Loucy (cell line): ENCODE measurements around the gene MUC7.

ENCODE experiments used
- H2AFZ ChIP-seq: fragments of 200-600 bp; sonication (generic); 2 replicates; pipeline ENCODE4 v1.6.0; 2016; ENCODE audit warnings: antibody characterized with exemption, mild to moderate bottlenecking, low read length, moderate library complexity
- H3F3A ChIP-seq: fragments of 200-600 bp; 2 replicates; pipeline ENCODE4 v1.6.0; 2016; ENCODE audit warnings: antibody characterized with exemption, low read depth, mild to moderate bottlenecking
- H3K27me3 ChIP-seq: fragments of 200-600 bp; sonication (generic); 2 replicates; pipeline ENCODE4 v1.6.1; 2014; ENCODE audit warnings: low read length, mild to moderate bottlenecking; ENCODE audit not compliant: insufficient read depth, poor library complexity, severe bottlenecking
- H3K36me3 ChIP-seq: fragments of 200-600 bp; sonication (generic); 2 replicates; pipeline ENCODE4 v1.6.1; 2016; ENCODE audit warnings: low read length; ENCODE audit not compliant: insufficient read depth
- H3K4me1 ChIP-seq: fragments of 200-600 bp; sonication (generic); 2 replicates; pipeline ENCODE4 v1.5.1; 2014; ENCODE audit warnings: low read length, mild to moderate bottlenecking; ENCODE audit not compliant: insufficient read depth, poor library complexity, severe bottlenecking
- H3K4me2 ChIP-seq: fragments of 200-600 bp; sonication (generic); 2 replicates; pipeline ENCODE4 v1.6.0; 2014; ENCODE audit warnings: antibody characterized with exemption, low read length, low read depth, mild to moderate bottlenecking; ENCODE audit not compliant: poor library complexity, severe bottlenecking
- H3K4me3 ChIP-seq: fragments of 200-600 bp; sonication (generic); 2 replicates; pipeline ENCODE4 v1.5.1; 2014; ENCODE audit warnings: low read length, mild to moderate bottlenecking, mixed read lengths; ENCODE audit not compliant: poor library complexity, severe bottlenecking
- H3K79me2 ChIP-seq: fragments of 200-600 bp; sonication (generic); 2 replicates; pipeline ENCODE4 v1.6.1; 2014; ENCODE audit warnings: low read length; ENCODE audit not compliant: insufficient read depth
- H3K9ac ChIP-seq: fragments of 200-600 bp; sonication (generic); 2 replicates; pipeline ENCODE4 v1.6.0; 2014; ENCODE audit warnings: mild to moderate bottlenecking, low read depth, low read length, moderate library complexity; ENCODE audit not compliant: poor library complexity, severe bottlenecking
- H3K9me2 ChIP-seq: fragments of 200-600 bp; sonication (generic); replicated peaks from 2 replicates; pipeline ENCODE4 v1.6.1; 2016; ENCODE audit warnings: low read depth, low read length, mixed read lengths
- H3K9me3 ChIP-seq: fragments of 200-600 bp; sonication (generic); 2 replicates; pipeline ENCODE4 v1.6.1; 2014; ENCODE audit warnings: mild to moderate bottlenecking, antibody characterized with exemption, low read length, low read depth; ENCODE audit not compliant: insufficient read depth
- H4K20me1 ChIP-seq: fragments of 200-600 bp; sonication (generic); 2 replicates; pipeline ENCODE4 v1.6.0; 2014; ENCODE audit warnings: antibody characterized with exemption, low read length, mild to moderate bottlenecking; ENCODE audit not compliant: insufficient read depth, poor library complexity, severe bottlenecking
- EZH2phosphoT487 ChIP-seq: fragments of 200-600 bp; IDR thresholded peaks from 2 replicates; pipeline ENCODE4 v1.6.1; 2018; ENCODE audit warnings: antibody characterized with exemption, mild to moderate bottlenecking, moderate library complexity, borderline replicate concordance
- TF ChIP-seq, protein P1 (sequence below): fragments of 200-600 bp; sonication (generic); conservative IDR thresholded peaks from 2 replicates; pipeline ENCODE4 v1.5.1; 2014; ENCODE audit warnings: mild to moderate bottlenecking, antibody characterized with exemption, low read length

MUC7 gene

GRCh38 chr4:70471897-70472296, at the start of gene MUC7:
MUC7 (plus strand) TSS chr4:70472197; CDS start chr4:70474022, 1,825 bp downstream.
- H3K79me2 ChIP-seq = no peaks in the 10 kb centered on the region
- no peaks in the 10 kb centered on the region for H3F3A ChIP-seq
- TF ChIP-seq, protein P1, sequence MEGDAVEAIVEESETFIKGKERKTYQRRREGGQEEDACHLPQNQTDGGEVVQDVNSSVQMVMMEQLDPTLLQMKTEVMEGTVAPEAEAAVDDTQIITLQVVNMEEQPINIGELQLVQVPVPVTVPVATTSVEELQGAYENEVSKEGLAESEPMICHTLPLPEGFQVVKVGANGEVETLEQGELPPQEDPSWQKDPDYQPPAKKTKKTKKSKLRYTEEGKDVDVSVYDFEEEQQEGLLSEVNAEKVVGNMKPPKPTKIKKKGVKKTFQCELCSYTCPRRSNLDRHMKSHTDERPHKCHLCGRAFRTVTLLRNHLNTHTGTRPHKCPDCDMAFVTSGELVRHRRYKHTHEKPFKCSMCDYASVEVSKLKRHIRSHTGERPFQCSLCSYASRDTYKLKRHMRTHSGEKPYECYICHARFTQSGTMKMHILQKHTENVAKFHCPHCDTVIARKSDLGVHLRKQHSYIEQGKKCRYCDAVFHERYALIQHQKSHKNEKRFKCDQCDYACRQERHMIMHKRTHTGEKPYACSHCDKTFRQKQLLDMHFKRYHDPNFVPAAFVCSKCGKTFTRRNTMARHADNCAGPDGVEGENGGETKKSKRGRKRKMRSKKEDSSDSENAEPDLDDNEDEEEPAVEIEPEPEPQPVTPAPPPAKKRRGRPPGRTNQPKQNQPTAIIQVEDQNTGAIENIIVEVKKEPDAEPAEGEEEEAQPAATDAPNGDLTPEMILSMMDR = no peak
- TF ChIP-seq EZH2phosphoT487 = no peak
- no peaks in the 10 kb centered on the region for H3K9me3 ChIP-seq
- H3K27me3 ChIP-seq = no peaks in the 10 kb centered on the region
- H3K9ac ChIP-seq = no peak within 1 kb of the TSS
- H3K4me1 ChIP-seq = no peaks in the 10 kb centered on the region
- no peak within 1 kb of the TSS for H2AFZ ChIP-seq
- no peaks in the 10 kb centered on the region for H4K20me1 ChIP-seq
- H3K4me2 ChIP-seq = no peak within 1 kb of the TSS
- H3K9me2 ChIP-seq = no peaks in the 10 kb centered on the region
- H3K4me3 ChIP-seq = no peak within 1 kb of the TSS
- H3K36me3 ChIP-seq = no peaks in the 10 kb centered on the region

GRCh38 chr4:70425306-70425705, 46.7 kb upstream of the MUC7 start:
- H3K4me3 ChIP-seq = no peak overlapping the region
- H3F3A ChIP-seq = no peaks in the 10 kb centered on the region
- H3K36me3 ChIP-seq = no peaks in the 10 kb centered on the region
- no peak for TF ChIP-seq EZH2phosphoT487
- TF ChIP-seq, protein P1 = no peak
- no peaks in the 10 kb centered on the region for H4K20me1 ChIP-seq
- H3K27me3 ChIP-seq = no peaks in the 10 kb centered on the region
- H3K4me1 ChIP-seq = no peaks in the 10 kb centered on the region
- no peak overlapping the region for H2AFZ ChIP-seq
- no peaks in the 10 kb centered on the region for H3K9me2 ChIP-seq
- H3K4me2 ChIP-seq = no peak overlapping the region
- H3K9me3 ChIP-seq = no peaks in the 10 kb centered on the region
- H3K79me2 ChIP-seq = no peaks in the 10 kb centered on the region
- no peak overlapping the region for H3K9ac ChIP-seq

DNA sequence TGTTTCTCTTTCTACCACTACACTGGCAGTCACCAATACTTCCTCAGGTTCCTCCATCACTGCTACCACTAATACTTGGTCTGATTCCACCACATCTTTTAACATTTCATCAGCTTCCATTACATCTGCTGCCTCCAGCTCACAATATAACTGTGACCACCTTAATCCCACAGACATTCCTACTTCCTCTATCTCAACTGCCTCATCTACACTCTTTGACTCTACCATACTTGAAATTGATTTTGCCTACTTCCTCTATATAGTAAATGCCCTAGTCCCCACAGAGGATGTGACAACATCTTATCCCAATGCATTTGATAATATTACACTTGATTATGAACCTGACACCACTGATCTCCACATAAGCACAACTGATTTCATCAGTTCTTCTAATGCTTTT, 45.2 kb upstream of the MUC7 start:
- TF ChIP-seq EZH2phosphoT487 = no peak
- TF ChIP-seq, protein P1 = no peak
- Histone ChIP-seq H3K4me3 (no peak overlapping the region), H2AFZ (no peak overlapping the region), H3F3A (no peaks in the 10 kb centered on the region), H3K27me3 (no peaks in the 10 kb centered on the region), H3K9ac (no peak overlapping the region), H3K9me3 (no peaks in the 10 kb centered on the region), H3K79me2 (no peaks in the 10 kb centered on the region), H3K4me2 (no peak overlapping the region), H3K36me3 (no peaks in the 10 kb centered on the region), H3K9me2 (no peaks in the 10 kb centered on the region), H3K4me1 (no peaks in the 10 kb centered on the region), H4K20me1 (no peaks in the 10 kb centered on the region)
